IMR-90 (cell line): ENCODE results near the gene DNAJC22. TPM values are rescaled to one million over a fixed set of nuclear protein-coding genes. Genes with fewer than 3 reads are reported as not detected.

Experiments used
- ATAC-seq: fragments of 200-7000 bp; cut with Tn5 transposase; 2 replicates; pipeline ENCODE4 v1.9.1; 2020; ENCODE audit warnings: low read depth, mild to moderate bottlenecking, moderate library complexity
- BruUV-seq: library from RNA; stranded (reverse); fragments of 400-500 nt; replicated peaks from 2 replicates; lab custom pipeline; 2021; lab: Mats Ljungman, UMichigan
- CTCF ChIA-PET: fragments of 300-600 bp; formaldehyde crosslinking; extraction: SDS; loops from one replicate; lab custom pipeline; 2021; ENCODE audit warnings: antibody characterized with exemption; lab: Yijun Ruan, JAX
- POLR2A ChIA-PET: fragments of 300-600 bp; sonication (Branson Sonifier 250); formaldehyde crosslinking; loops from one replicate; lab custom pipeline; 2022; ENCODE audit warnings: antibody characterized with exemption; ENCODE audit not compliant: unreplicated experiment; lab: Charles Lee
- DNase-seq: peaks from one replicate; pipeline ENCODE4 v3.0.0; 2013
- H2AFZ ChIP-seq: replicated peaks from 2 replicates; pipeline ENCODE3; 2013; ENCODE audit warnings: low read length, mild to moderate bottlenecking; ENCODE audit not compliant: poor library complexity
- H2AK5ac ChIP-seq: 2 replicates; pipeline ENCODE4 v1.6.1; 2013; ENCODE audit warnings: low read depth, low read length, inconsistent platforms
- H2AK9ac ChIP-seq: replicated peaks from 2 replicates; pipeline ENCODE3; 2013; ENCODE audit warnings: mild to moderate bottlenecking, low read depth, low read length, moderate library complexity; ENCODE audit not compliant: poor library complexity
- H2BK120ac ChIP-seq: 2 replicates; pipeline ENCODE4 v1.6.1; 2013; ENCODE audit warnings: low read depth, low read length, inconsistent platforms
- H2BK15ac ChIP-seq: 3 replicates; pipeline ENCODE4 v1.6.1; 2013; ENCODE audit warnings: low read depth, low read length, inconsistent platforms
- H2BK20ac ChIP-seq: 2 replicates; pipeline ENCODE4 v1.6.1; 2013; ENCODE audit warnings: low read depth, mild to moderate bottlenecking, inconsistent platforms, low read length, moderate library complexity
- H2BK5ac ChIP-seq: 2 replicates; pipeline ENCODE4 v1.6.1; 2013; ENCODE audit warnings: mild to moderate bottlenecking, low read depth, low read length, inconsistent platforms; ENCODE audit not compliant: poor library complexity, severe bottlenecking
- H3K14ac ChIP-seq: replicated peaks from 2 replicates; pipeline ENCODE4 v1.6.1; 2013; ENCODE audit warnings: low read depth, low read length, inconsistent platforms
- H3K18ac ChIP-seq: 2 replicates; pipeline ENCODE4 v1.6.1; 2013; ENCODE audit warnings: low read depth, low read length, control low read depth
- H3K23ac ChIP-seq: 2 replicates; pipeline ENCODE4 v1.6.1; 2013; ENCODE audit warnings: low read depth, low read length, inconsistent platforms
- H3K27ac ChIP-seq: 2 replicates; pipeline ENCODE4 v1.5.1; 2013; ENCODE audit warnings: mild to moderate bottlenecking, control low read depth, low read length; ENCODE audit not compliant: insufficient read depth
- H3K27me3 ChIP-seq: 2 replicates; pipeline ENCODE4 v1.6.1; 2013; ENCODE audit warnings: low read length; ENCODE audit not compliant: control insufficient read depth, insufficient read depth
- H3K36me3 ChIP-seq: 2 replicates; pipeline ENCODE4 v1.6.1; 2013; ENCODE audit warnings: low read length, mixed read lengths; ENCODE audit not compliant: control insufficient read depth, insufficient read depth
- H3K4ac ChIP-seq: 2 replicates; pipeline ENCODE4 v1.6.1; 2013; ENCODE audit warnings: low read depth, low read length, inconsistent platforms
- H3K4me1 ChIP-seq: 2 replicates; pipeline ENCODE4 v1.6.1; 2013; ENCODE audit warnings: low read length, mixed read lengths; ENCODE audit not compliant: control insufficient read depth, insufficient read depth
- H3K4me2 ChIP-seq: 2 replicates; pipeline ENCODE4 v1.6.1; 2013; ENCODE audit warnings: low read depth, mild to moderate bottlenecking, control low read depth, low read length, moderate library complexity
- H3K4me3 ChIP-seq: 2 replicates; pipeline ENCODE4 v1.5.1; 2013; ENCODE audit warnings: low read depth, mild to moderate bottlenecking, control low read depth, low read length, moderate library complexity; ENCODE audit not compliant: insufficient read depth
- H3K56ac ChIP-seq: 2 replicates; pipeline ENCODE4 v1.6.1; 2013; ENCODE audit warnings: low read length, inconsistent platforms; ENCODE audit not compliant: insufficient read depth; ENCODE audit errors: extremely low read depth
- H3K79me1 ChIP-seq, 2 experiments: 2 replicates each; pipeline ENCODE4 v1.6.1; 2013; ENCODE audit warnings: low read length in 2 of 2, inconsistent platforms in 1 of 2, low read depth in 1 of 2
- H3K9ac ChIP-seq: 2 replicates; pipeline ENCODE4 v1.6.1; 2013; ENCODE audit warnings: low read depth, low read length, control low read depth
- H3K9me1 ChIP-seq: 2 replicates; pipeline ENCODE4 v1.6.1; 2013; ENCODE audit warnings: low read length, inconsistent platforms; ENCODE audit not compliant: insufficient read depth
- H3K9me3 ChIP-seq: 2 replicates; pipeline ENCODE4 v1.6.1; 2013; ENCODE audit warnings: low read length; ENCODE audit not compliant: control insufficient read depth, insufficient read depth
- H4K20me1 ChIP-seq: 2 replicates; pipeline ENCODE4 v1.6.1; 2013; ENCODE audit warnings: low read length, inconsistent platforms; ENCODE audit not compliant: insufficient read depth
- H4K5ac ChIP-seq: 2 replicates; pipeline ENCODE4 v1.6.1; 2013; ENCODE audit warnings: mild to moderate bottlenecking, low read depth, low read length, control low read depth
- H4K8ac ChIP-seq, 2 experiments: 2 replicates each; pipeline ENCODE4 v1.6.1; 2013; ENCODE audit warnings: low read depth in 2 of 2, low read length in 2 of 2, control low read depth in 1 of 2, inconsistent platforms in 1 of 2
- H4K91ac ChIP-seq: 2 replicates; pipeline ENCODE4 v1.6.1; 2013; ENCODE audit warnings: low read depth, low read length, inconsistent platforms; ENCODE audit not compliant: insufficient read depth
- BHLHE40 ChIP-seq: fragments of 150-350 bp; IDR thresholded peaks from 2 replicates; pipeline ENCODE4 v1.6.1; 2016; ENCODE audit warnings: mild to moderate bottlenecking, low read depth, low read length
- CEBPB ChIP-seq: IDR thresholded peaks from 2 replicates; pipeline ENCODE4 v1.6.1; 2012; ENCODE audit warnings: low read depth, low read length, improper control_type of control experiment
- CHD1 ChIP-seq: IDR thresholded peaks from 2 replicates; pipeline ENCODE4 v1.6.1; 2012; ENCODE audit warnings: low read depth, low read length, improper control_type of control experiment
- FOS ChIP-seq: fragments of 150-350 bp; IDR thresholded peaks from 2 replicates; pipeline ENCODE4 v1.6.1; 2016; ENCODE audit warnings: low read depth, low read length
- MAFK ChIP-seq: IDR thresholded peaks from 2 replicates; pipeline ENCODE4 v1.6.1; 2012; ENCODE audit warnings: low read depth, low read length, improper control_type of control experiment
- MAZ ChIP-seq: IDR thresholded peaks from 2 replicates; pipeline ENCODE4 v1.6.1; 2012; ENCODE audit warnings: low read depth, mild to moderate bottlenecking, low read length, improper control_type of control experiment, moderate library complexity, borderline replicate concordance
- MXI1 ChIP-seq: IDR thresholded peaks from 2 replicates; pipeline ENCODE4 v1.6.1; 2012; ENCODE audit warnings: low read depth, mild to moderate bottlenecking, low read length, moderate library complexity, borderline replicate concordance
- NFE2L2 ChIP-seq: fragments of 150-350 bp; IDR thresholded peaks from 2 replicates; pipeline ENCODE4 v1.6.1; 2016; ENCODE audit warnings: low read depth, mild to moderate bottlenecking, low read length
- POLR2A ChIP-seq: IDR thresholded peaks from 2 replicates; pipeline ENCODE4 v1.6.1; 2012; ENCODE audit warnings: mild to moderate bottlenecking, low read depth, low read length
- RAD21 ChIP-seq: IDR thresholded peaks from 2 replicates; pipeline ENCODE4 v1.6.1; 2012; ENCODE audit warnings: low read length, improper control_type of control experiment
- RCOR1 ChIP-seq: IDR thresholded peaks from 2 replicates; pipeline ENCODE4 v1.6.1; 2012; ENCODE audit warnings: mild to moderate bottlenecking, low read length, improper control_type of control experiment; ENCODE audit not compliant: insufficient replicate concordance
- RFX5 ChIP-seq: IDR thresholded peaks from 2 replicates; pipeline ENCODE4 v1.8.0; 2012; ENCODE audit warnings: low read depth, mild to moderate bottlenecking, low read length, moderate library complexity
- SMC3 ChIP-seq: fragments of 150-350 bp; IDR thresholded peaks from 2 replicates; pipeline ENCODE4 v1.6.1; 2016; ENCODE audit warnings: low read depth, mild to moderate bottlenecking, antibody characterized with exemption, low read length, moderate library complexity
- USF2 ChIP-seq: fragments of 150-350 bp; IDR thresholded peaks from 2 replicates; pipeline ENCODE4 v1.6.1; 2017; ENCODE audit warnings: mild to moderate bottlenecking, antibody characterized with exemption, low read length, low read depth
- WGBS, 2 experiments: methylation state at CpG; one replicate each; pipeline versions ENCODE4 v1.1.5 to v1.1.7; 2013; ENCODE audit warnings: missing lambda C conversion rate in 2 of 2; ENCODE audit not compliant: insufficient read length in 1 of 2; ENCODE audit errors: extremely low coverage in 2 of 2; 5-methylcytosine and 5-hydroxymethylcytosine counted together
- dilution Hi-C: fragments of 300-500 bp; cut with HindIII; formaldehyde crosslinking; loops from one replicate; pipeline ENCODE4 v1.14.3; 2018; ENCODE audit warnings: low sequenced_read_pairs; ENCODE audit not compliant: unreplicated experiment
- in situ Hi-C: fragments of 300-500 bp; cut with MboI; formaldehyde crosslinking; loops from 3 replicates; pipeline ENCODE4 v1.14.3; 2019; ENCODE audit warnings: low sequenced_read_pairs, inconsistent platforms, mixed read lengths
- intact Hi-C: fragments of 100-400 bp; cut with micrococcal nuclease; formaldehyde crosslinking; loops from 2 replicates; pipeline ENCODE4 v1.10.0; 2022
- polyA plus RNA-seq, 3 experiments: library from polyadenylated mRNA; depleted of rRNA; stranded (reverse); fragments of >200 nt; gene quantifications; 2 replicates each; pipeline ENCODE4 v1.2.3, GENCODE V29; 2012; ENCODE audit warnings: low replicate concordance in 1 of 3
- total RNA-seq: library from RNA; depleted of rRNA; stranded (reverse); fragments of >200 nt; gene quantifications from 2 replicates; pipeline ENCODE4 v1.2.3, GENCODE V29; 2012
- TF ChIP-seq, protein P1 (sequence below): fragments of 150-350 bp; IDR thresholded peaks from 2 replicates; pipeline ENCODE4 v1.6.1; 2016; ENCODE audit warnings: low read depth, mild to moderate bottlenecking, low read length, moderate library complexity, borderline replicate concordance
- TF ChIP-seq, protein P2 (sequence below): conservative IDR thresholded peaks from 2 replicates; pipeline ENCODE4 v1.5.1; 2012; ENCODE audit warnings: mild to moderate bottlenecking, low read depth, low read length, improper control_type of control experiment

Gene DNAJC22
- total and polyA plus RNA-seq, 2 of the 4 experiments (the other 2 are of a cell fraction): 8.1 to 8.2 TPM

- Histone ChIP-seq H2AK5ac (no peak overlapping the region), H2BK20ac (no peak overlapping the region), H3K56ac (no peak overlapping the region), H3K27ac (no peak overlapping the region), H3K36me3 (no peaks in the 10 kb centered on the region), H2BK15ac (no peak overlapping the region), H4K91ac (no peak overlapping the region), H3K4me2 (no peak overlapping the region), H3K79me1 (no peaks in the 10 kb centered on the region), H3K4ac (no peak overlapping the region), H3K4me3 (no peak overlapping the region), H3K9me1 (0 out of 2 replicates have a peak, but pooled peaks cover 4% of the 10 kb centered on the region), H3K23ac (no peak overlapping the region), H4K20me1 (no peaks in the 10 kb centered on the region), H3K18ac (no peak overlapping the region), H4K8ac (no peak overlapping the region), H2AK9ac (no peak overlapping the region), H3K27me3 (peaks cover 39% of the 10 kb centered on the region), H4K5ac (no peak overlapping the region), H3K14ac (no peak overlapping the region), H2BK5ac (no peak overlapping the region), H3K9me3 (no peaks in the 10 kb centered on the region; the same call in 1 of the 2 replicates), H2AFZ (no peak overlapping the region), H3K9ac (no peak overlapping the region), H3K4me1 (peaks cover 5% of the 10 kb centered on the region), H2BK120ac (no peak overlapping the region)
- in situ Hi-C loops: no loop called here
- DNase-seq (no peak), ATAC-seq (no peak)
- TF ChIP-seq, protein P1, sequence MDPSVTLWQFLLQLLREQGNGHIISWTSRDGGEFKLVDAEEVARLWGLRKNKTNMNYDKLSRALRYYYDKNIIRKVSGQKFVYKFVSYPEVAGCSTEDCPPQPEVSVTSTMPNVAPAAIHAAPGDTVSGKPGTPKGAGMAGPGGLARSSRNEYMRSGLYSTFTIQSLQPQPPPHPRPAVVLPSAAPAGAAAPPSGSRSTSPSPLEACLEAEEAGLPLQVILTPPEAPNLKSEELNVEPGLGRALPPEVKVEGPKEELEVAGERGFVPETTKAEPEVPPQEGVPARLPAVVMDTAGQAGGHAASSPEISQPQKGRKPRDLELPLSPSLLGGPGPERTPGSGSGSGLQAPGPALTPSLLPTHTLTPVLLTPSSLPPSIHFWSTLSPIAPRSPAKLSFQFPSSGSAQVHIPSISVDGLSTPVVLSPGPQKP: no peak
- TF ChIP-seq MXI1 (no peak), USF2 (no peak), RAD21 (no peak), BHLHE40 (no peak), FOS (no peak), MAZ (no peak), SMC3 (no peak), MAFK (no peak), CEBPB (no peak), CHD1 (no peak), POLR2A (no peak), NFE2L2 (no peak), RCOR1 (no peak), RFX5 (no peak)
- TF ChIP-seq, protein P2, sequence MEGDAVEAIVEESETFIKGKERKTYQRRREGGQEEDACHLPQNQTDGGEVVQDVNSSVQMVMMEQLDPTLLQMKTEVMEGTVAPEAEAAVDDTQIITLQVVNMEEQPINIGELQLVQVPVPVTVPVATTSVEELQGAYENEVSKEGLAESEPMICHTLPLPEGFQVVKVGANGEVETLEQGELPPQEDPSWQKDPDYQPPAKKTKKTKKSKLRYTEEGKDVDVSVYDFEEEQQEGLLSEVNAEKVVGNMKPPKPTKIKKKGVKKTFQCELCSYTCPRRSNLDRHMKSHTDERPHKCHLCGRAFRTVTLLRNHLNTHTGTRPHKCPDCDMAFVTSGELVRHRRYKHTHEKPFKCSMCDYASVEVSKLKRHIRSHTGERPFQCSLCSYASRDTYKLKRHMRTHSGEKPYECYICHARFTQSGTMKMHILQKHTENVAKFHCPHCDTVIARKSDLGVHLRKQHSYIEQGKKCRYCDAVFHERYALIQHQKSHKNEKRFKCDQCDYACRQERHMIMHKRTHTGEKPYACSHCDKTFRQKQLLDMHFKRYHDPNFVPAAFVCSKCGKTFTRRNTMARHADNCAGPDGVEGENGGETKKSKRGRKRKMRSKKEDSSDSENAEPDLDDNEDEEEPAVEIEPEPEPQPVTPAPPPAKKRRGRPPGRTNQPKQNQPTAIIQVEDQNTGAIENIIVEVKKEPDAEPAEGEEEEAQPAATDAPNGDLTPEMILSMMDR: no peak
- intact Hi-C loops: no loop called here
- POLR2A ChIA-PET: no interaction called here
- no TSS peak for BruUV-seq
- CTCF ChIA-PET: no interaction called here
- dilution Hi-C loops: no loop called here
- WGBS, 2 experiments: 62% methylated on average over 3 of the region's 4 CpGs; no CpG with 5 or more reads in 1 of the 2 experiments
Measured at GRCh38 chr12:49301760-49302159, 44.9 kb upstream of the DNAJC22 start.
